Measurements from ENCODE around the gene FRMD1. TPM values are rescaled to one million over a fixed set of nuclear protein-coding genes. Genes with fewer than 3 reads are reported as not detected.

The FRMD1 gene
- total and polyA plus RNA-seq, 2 experiments from 2014 or later = 0.07 TPM; not detected in 1

DNA sequence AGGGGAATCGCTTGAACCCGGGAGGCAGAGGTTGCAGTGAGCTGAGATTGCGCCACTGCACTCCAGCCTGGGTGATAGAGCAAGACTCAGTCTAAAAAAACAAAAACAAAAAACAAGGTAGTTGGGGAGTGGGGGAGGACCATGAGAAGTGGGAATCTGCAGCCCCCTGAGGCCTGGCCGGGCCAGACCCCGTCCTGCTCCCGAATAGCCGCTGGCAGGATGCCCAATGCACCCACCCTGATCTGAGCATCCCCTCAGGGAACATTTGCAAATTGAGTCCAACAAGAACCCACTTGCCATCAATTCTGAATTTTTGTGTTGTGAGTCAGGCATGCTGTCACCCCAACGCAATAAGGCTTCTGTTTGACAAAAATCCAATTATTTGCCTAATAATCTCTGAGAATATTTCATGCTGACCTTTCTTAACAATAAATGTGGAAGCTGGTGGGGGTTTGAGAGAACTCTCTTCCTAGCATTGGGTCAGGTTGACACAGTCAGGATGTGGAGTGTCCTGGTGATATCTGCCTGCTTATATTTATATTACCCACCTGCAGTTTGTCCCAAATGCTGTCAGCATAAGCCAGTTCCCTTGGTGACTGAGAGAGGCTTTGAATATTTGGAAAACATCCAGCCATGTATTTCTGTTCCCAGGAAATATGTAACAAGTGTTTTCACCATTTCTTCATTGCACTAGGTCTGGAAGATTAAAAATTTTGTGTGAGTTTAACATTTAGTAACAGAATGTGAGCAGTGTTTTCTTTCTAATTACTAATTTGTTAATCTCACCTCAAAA lies 28.4 kb upstream of the FRMD1 start:
- Histone ChIP-seq H3K27ac (no peak overlapping the region), H4K20me1 (ENCODE audit: insufficient read depth, poor library complexity, severe bottlenecking) (no peaks in the 10 kb centered on the region), H3K36me3 (replicated peaks; ENCODE audit: insufficient read depth, low read depth) (no peaks in the 10 kb centered on the region), H3K4me1 (ENCODE audit: insufficient read depth) (no peaks in the 10 kb centered on the region), H3K4me2 (no peak overlapping the region), H3K79me2 (no peaks in the 10 kb centered on the region), H3K4me3 (no peak overlapping the region), H3K27me3 (no peaks in the 10 kb centered on the region), H3K9me2 (replicated peaks; ENCODE audit: insufficient read depth) (no peaks in the 10 kb centered on the region), H2AFZ (no peak overlapping the region), H3K9me3 (ENCODE audit: low read depth) (no peaks in the 10 kb centered on the region)
- no peak for DNase-seq (ENCODE audit: low spot score)
- WGBS (ENCODE audit: low lambda C conversion rate, missing lambda C conversion rate) = 86% methylated on average over 8 of the region's 8 CpGs
- TF ChIP-seq EZH2phosphoT487 (IDR thresholded peaks at IDR 0.05; ENCODE audit: low read depth, severe bottlenecking, unreplicated experiment) = no peak
- TF ChIP-seq, protein P1, sequence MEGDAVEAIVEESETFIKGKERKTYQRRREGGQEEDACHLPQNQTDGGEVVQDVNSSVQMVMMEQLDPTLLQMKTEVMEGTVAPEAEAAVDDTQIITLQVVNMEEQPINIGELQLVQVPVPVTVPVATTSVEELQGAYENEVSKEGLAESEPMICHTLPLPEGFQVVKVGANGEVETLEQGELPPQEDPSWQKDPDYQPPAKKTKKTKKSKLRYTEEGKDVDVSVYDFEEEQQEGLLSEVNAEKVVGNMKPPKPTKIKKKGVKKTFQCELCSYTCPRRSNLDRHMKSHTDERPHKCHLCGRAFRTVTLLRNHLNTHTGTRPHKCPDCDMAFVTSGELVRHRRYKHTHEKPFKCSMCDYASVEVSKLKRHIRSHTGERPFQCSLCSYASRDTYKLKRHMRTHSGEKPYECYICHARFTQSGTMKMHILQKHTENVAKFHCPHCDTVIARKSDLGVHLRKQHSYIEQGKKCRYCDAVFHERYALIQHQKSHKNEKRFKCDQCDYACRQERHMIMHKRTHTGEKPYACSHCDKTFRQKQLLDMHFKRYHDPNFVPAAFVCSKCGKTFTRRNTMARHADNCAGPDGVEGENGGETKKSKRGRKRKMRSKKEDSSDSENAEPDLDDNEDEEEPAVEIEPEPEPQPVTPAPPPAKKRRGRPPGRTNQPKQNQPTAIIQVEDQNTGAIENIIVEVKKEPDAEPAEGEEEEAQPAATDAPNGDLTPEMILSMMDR (IDR thresholded peaks at IDR 0.05; ENCODE audit: poor library complexity) = no peak
- TF ChIP-seq EZH2 (IDR thresholded peaks at IDR 0.05; ENCODE audit: borderline replicate concordance) = no peak

DNA sequence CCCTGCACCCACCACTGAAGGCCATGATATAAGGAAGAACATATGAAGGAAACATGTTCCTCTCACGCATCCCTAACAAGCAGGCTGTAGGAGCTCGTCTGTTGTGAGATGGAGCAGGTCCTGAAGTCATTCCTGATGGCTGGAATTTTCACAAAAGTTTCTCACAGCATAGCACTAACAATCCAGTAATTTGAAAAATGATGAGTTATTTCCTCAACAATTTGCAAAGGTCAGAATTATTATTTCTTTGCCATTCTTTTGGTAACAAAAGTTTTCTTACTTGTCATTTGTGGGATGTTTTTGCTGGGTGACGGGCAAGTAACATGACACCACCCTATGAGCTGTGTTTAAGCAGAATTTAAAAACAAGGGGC lies 27.6 kb upstream of the FRMD1 start:
- H3K4me3 ChIP-seq = no peak overlapping the region
- H4K20me1 ChIP-seq (ENCODE audit: insufficient read depth, poor library complexity, severe bottlenecking) = no peaks in the 10 kb centered on the region
- WGBS (ENCODE audit: low lambda C conversion rate, missing lambda C conversion rate) = 83% methylated on average over 3 of the region's 3 CpGs
- no peak overlapping the region for H3K27ac ChIP-seq
- no peaks in the 10 kb centered on the region for H3K9me3 ChIP-seq (ENCODE audit: low read depth)
- TF ChIP-seq EZH2 (IDR thresholded peaks at IDR 0.05; ENCODE audit: borderline replicate concordance) = no peak
- TF ChIP-seq, protein P1 (IDR thresholded peaks at IDR 0.05; ENCODE audit: poor library complexity) = no peak
- TF ChIP-seq EZH2phosphoT487 (IDR thresholded peaks at IDR 0.05; ENCODE audit: low read depth, severe bottlenecking, unreplicated experiment) = no peak
- no peaks in the 10 kb centered on the region for H3K9me2 ChIP-seq (replicated peaks; ENCODE audit: insufficient read depth)
- H3K79me2 ChIP-seq = no peaks in the 10 kb centered on the region
- H3K4me1 ChIP-seq (ENCODE audit: insufficient read depth) = no peaks in the 10 kb centered on the region
- H3K4me2 ChIP-seq = no peak overlapping the region
- H2AFZ ChIP-seq = no peak overlapping the region
- H3K27me3 ChIP-seq = no peaks in the 10 kb centered on the region
- H3K36me3 ChIP-seq (replicated peaks; ENCODE audit: insufficient read depth, low read depth) = no peaks in the 10 kb centered on the region
- no peak for DNase-seq (ENCODE audit: low spot score)

DNA sequence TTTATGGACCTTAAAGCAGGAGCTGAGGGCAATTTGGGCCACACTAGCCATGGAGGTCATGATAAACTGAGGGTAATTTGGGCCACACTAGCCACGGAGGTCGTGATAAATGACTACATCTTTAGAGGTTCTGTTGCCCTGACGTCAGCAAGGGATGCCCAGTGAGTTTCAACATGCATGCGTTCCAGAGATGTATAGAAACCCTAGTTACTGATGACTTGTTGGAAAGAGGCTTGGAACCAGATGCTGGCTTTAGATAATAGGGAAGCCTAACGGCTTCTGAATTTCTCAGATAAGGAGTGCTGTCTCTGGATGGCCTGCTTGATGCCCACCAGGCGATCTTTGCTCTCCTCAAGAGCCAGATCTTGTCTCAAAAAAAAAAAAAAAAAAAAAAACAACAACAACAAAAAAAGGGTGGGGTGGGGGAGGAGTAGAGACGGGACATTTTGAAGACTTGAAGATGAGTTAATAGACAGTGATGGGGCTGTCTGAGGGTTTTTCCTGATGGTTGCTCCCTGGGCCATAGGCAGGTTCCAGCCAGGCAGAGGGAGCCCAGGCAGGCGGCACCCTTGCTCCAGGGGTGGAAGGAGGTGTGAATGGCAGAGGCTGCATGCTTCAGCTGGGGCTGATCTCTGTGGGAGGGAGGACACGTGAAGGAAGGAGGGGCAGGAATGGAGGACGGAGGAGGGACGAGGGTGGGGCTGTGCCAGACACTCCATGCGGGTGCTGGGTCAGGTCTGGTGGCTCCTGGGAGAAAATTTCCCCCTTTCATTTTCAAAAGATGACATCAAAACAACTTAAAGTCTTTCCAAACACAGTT lies 27.0 kb upstream of the FRMD1 start:
- H3K36me3 ChIP-seq (replicated peaks; ENCODE audit: insufficient read depth, low read depth) = no peaks in the 10 kb centered on the region
- WGBS (ENCODE audit: low lambda C conversion rate, missing lambda C conversion rate) = 68% methylated on average over 10 of the region's 12 CpGs
- no peak overlapping the region for H3K4me2 ChIP-seq
- no peaks in the 10 kb centered on the region for H4K20me1 ChIP-seq (ENCODE audit: insufficient read depth, poor library complexity, severe bottlenecking)
- no peaks in the 10 kb centered on the region for H3K9me3 ChIP-seq (ENCODE audit: low read depth)
- TF ChIP-seq EZH2 (IDR thresholded peaks at IDR 0.05; ENCODE audit: borderline replicate concordance) (no peak), EZH2phosphoT487 (IDR thresholded peaks at IDR 0.05; ENCODE audit: low read depth, severe bottlenecking, unreplicated experiment) (no peak)
- TF ChIP-seq, protein P1 (IDR thresholded peaks at IDR 0.05; ENCODE audit: poor library complexity) = no peak
- H3K27me3 ChIP-seq = no peaks in the 10 kb centered on the region
- H3K27ac ChIP-seq = no peak overlapping the region
- no peak for DNase-seq (ENCODE audit: low spot score)
- no peaks in the 10 kb centered on the region for H3K4me1 ChIP-seq (ENCODE audit: insufficient read depth)
- H3K4me3 ChIP-seq = no peak overlapping the region
- H3K9me2 ChIP-seq (replicated peaks; ENCODE audit: insufficient read depth) = no peaks in the 10 kb centered on the region
- no peaks in the 10 kb centered on the region for H3K79me2 ChIP-seq
- H2AFZ ChIP-seq = no peak overlapping the region

Data from hepatocyte (in vitro differentiated cells).